ENCODE measurements around the gene NGB.
"Not testable (repeated sequence)": the region's sequence is repeated elsewhere in the genome, so short reads cannot be mapped to it uniquely, and the experiment has no call there.

NGB gene

DNA sequence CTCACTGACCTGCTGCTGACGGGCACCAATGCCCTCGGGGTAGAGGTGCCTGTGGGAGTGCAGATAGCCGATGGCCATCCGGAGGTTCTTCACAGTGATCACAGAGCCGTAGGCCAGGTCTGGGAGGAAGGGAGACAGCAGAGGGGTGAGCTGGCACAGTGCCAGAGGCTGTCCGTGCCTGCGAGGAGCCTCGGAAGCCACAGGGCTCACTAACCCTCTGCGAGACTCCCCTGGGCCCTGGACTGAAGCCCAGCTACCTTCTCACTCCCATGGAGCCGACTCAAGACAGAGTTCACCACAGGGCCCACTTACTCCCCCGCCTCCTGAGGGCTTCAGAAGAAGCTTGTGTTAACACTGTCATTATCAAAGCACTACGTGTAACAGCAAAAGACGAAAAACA lies 25.1 kb upstream of the NGB start:
- DNase-seq (ENCODE audit: low read depth in 2 of 2): no peak

- DNase-seq (ENCODE audit: low read depth in 2 of 2): no peak
Observed at GRCh38 chr14:77290705-77291104, 19.7 kb upstream of the NGB start.

DNA sequence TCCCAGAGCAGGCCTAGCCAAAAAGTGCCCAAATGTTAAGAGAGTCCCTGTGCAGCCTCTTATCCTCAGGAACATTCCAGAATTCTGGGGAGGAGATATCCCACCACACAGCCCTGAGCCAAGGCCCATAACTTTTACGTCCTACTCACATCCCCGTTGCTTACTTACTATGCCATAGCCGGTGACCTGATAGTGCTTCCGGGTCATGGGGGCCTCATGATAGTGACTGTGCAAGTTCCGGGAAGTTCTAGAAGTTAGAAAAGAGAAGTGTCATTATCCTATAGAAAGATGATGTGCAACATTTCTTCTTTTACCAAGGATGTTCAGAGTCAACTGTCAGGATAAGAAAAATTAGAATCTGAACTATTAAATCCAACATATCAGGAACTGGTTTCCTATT lies 15.6 kb upstream of the NGB start:
- no peak for DNase-seq (ENCODE audit: low read depth in 2 of 2)

- DNase-seq (ENCODE audit: low read depth in 2 of 2): no peak
Observed at GRCh38 chr14:77284466-77284865, 13.5 kb upstream of the NGB start.

GRCh38 chr14:77284066-77284465 lies 13.1 kb upstream of the NGB start:
- DNase-seq (ENCODE audit: low read depth in 2 of 2): no peak

- no peak for DNase-seq (ENCODE audit: low read depth in 2 of 2)
Observed at GRCh38 chr14:77281852-77282410, 10.9 kb upstream of the NGB start.

DNA sequence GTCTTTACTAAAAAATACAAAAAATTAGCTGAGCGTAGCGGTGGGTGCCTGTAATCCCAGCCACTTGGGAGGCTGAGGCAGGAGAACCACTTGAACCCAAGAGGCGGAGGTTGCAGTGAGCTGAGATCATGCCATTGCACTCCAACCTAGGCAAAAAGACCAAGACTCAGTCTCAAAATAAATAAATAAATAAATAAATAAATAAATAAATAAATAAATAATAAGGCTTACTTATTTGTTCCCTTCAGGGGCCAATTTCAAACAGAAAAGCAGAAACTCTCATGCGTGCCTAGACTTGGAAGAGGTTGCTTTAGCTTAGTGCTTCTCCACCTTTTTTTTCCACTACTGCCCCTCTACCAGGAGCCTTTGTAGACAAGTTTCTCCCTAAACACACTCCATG lies 9.9 kb upstream of the NGB start:
- not testable (repeated sequence) for DNase-seq (ENCODE audit: low read depth in 2 of 2)

DNA sequence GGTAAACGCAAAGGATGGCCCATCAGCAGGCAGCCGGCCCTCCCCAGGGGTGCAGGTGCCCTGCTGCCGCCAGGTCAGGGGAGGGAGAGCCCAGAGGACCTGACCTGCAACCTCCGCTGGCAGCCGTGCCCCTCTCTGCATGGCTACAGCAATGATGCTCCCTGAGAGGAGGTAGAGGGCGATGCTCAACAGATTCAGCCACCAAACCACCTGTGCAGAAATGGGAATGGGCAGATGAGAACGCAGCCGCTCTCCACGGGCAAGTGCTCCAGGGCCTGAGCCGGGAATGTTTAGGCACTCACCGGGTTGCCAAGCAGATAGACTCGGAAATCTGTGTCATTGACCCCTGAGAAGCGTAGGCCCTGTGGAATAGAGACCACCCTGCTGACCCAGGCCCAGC lies 8.7 kb upstream of the NGB start:
- no peak for DNase-seq (ENCODE audit: low read depth in 2 of 2)

GRCh38 chr14:77278461-77279230 lies 7.6 kb upstream of the NGB start:
- no peak for DNase-seq (ENCODE audit: low read depth in 2 of 2)

GRCh38 chr14:77276959-77277358 lies 6.0 kb upstream of the NGB start:
- DNase-seq (ENCODE audit: low read depth in 2 of 2): no peak

GRCh38 chr14:77276295-77276935 lies 5.4 kb upstream of the NGB start:
- DNase-seq (ENCODE audit: low read depth in 2 of 2): no peak

- DNase-seq (ENCODE audit: low read depth in 2 of 2): no peak
Observed at GRCh38 chr14:77275601-77276017, 4.6 kb upstream of the NGB start.

- no peak for DNase-seq (ENCODE audit: low read depth in 2 of 2)
Observed at GRCh38 chr14:77275041-77275580, 4.1 kb upstream of the NGB start.

- no peak for DNase-seq (ENCODE audit: low read depth in 2 of 2)
Observed at GRCh38 chr14:77273796-77274195, 2.8 kb upstream of the NGB start.

GRCh38 chr14:77272261-77272660 lies 1.3 kb upstream of the NGB start:
- DNase-seq (ENCODE audit: low read depth in 2 of 2): no peak

GRCh38 chr14:77270361-77271112 lies 469 bp downstream of the NGB start:
- no peak for DNase-seq (ENCODE audit: low read depth in 2 of 2)

GRCh38 chr14:77268989-77269600 lies 1.9 kb downstream of the NGB start:
- DNase-seq (ENCODE audit: low read depth in 2 of 2): no peak

- DNase-seq (ENCODE audit: low read depth in 2 of 2): no peak
Observed at GRCh38 chr14:77267937-77268699, 2.9 kb downstream of the NGB start.

DNA sequence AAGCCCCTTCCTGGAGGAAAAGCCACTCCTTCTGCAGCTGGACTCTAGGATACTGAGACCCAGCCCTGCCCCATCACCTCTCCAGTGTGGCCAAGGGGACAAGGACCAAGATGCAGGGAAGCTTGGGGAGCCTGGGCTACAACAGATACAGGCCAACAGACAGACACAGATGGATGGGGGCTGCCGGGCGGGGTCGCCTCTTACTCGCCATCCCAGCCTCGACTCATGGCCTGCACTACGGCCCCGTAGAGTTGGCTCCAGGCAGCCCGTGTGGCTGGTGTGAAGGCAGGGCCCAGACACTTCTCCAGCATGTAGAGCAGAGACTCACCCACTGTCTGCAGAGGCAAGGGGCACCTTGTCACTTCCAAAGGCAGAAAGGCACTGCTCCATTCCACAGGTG lies 4.7 kb downstream of the NGB start:
- DNase-seq (ENCODE audit: low read depth in 2 of 2): no peak

GRCh38 chr14:77265561-77266335 lies 5.3 kb downstream of the NGB start:
- DNase-seq (ENCODE audit: low read depth in 2 of 2): no peak
